NCI-H345 treated with DMSO at 0.1 percent for 48 hours (cell line): ENCODE results near the gene RBMS3.
"Not testable (repeated sequence)": the region's sequence is repeated elsewhere in the genome, so short reads cannot be mapped to it uniquely, and the experiment has no call there.

Experiments
- DNase-seq: peaks from one replicate; lab custom pipeline; 2025; ENCODE audit not compliant: unreplicated experiment; lab: John Stamatoyannopoulos, UW

RBMS3 gene

DNA sequence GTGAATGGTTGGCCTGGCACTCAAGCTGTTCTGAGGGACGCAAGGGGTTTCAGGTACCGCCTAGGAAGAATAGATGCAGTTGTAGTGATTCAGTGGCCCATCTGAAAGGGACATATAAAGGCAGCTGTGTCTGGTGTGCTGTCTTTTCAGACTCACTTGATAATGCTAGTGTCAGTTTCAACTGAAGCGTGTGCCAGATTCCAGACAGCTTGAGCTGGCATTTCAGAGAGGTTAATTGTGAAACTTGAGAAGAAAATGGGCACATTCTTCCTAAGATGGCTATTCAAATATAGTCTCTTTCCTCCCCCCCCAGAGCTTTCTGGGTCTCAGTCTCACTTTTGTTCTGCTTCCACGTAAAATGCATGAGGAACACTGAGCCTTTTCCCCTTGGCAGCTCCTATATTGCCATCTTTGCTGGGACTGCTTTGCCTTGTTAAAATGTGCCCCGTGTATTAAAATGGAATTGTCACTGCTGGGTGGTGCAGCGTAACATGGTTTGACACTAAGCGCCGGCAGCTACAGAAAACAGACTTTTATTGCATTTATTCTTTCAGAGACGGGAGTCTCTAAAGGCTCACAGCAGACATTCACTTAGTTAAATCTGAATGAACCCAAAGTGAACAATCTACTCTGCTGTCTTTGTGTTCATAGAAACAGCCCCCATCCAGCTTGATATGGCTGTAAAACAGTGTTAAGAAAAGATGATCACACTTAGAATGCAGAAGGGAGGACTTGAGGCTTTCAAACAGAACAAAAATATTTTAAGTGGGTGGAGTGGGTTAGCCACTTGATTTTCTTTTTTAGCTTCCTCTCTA lies 478.7 kb downstream of the RBMS3 start:
- DNase-seq = no peak

DNA sequence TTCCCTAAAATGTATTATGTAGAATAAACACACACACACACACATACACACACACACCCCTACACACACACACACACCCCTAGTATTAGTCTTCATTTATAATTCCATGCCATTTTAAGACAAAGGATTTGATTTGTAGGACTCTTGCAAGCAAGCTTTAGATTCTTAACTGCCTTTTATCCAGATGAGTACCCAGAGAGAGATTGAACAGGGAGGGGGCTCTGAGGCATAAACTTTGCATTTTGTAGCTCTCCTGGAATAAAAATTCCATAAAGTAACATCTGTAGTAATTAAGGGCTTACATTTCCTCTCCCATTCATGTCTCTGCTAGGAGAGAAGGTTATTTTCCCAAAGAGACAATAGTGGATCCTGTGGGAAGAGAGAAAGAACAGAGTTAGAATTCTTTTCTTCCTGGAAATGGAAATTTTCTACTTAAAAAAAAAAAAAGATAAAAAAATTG lies 479.4 kb downstream of the RBMS3 start:
- no peak for DNase-seq

GRCh38 chr3:29761517-29761916 lies 480.6 kb downstream of the RBMS3 start:
- DNase-seq = no peak

DNA sequence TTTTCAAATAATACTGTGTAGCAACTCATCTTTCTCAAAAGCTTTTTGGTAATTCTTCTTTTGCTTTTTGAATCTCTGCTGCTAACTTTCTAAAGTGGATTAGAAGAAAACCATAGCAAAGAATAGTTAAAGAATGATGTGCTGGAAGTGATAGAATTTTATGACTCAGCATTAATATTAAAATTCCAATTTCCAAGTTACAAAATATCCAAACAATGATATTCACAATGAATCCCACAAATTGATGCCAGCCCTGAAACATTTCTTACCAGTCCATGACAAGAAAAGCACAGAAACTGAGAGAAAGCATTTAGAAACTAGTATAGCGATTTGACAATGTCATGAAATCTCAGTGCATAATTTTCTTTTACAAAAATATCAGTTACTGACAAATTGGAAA lies 482.2 kb downstream of the RBMS3 start:
- no peak for DNase-seq

DNA sequence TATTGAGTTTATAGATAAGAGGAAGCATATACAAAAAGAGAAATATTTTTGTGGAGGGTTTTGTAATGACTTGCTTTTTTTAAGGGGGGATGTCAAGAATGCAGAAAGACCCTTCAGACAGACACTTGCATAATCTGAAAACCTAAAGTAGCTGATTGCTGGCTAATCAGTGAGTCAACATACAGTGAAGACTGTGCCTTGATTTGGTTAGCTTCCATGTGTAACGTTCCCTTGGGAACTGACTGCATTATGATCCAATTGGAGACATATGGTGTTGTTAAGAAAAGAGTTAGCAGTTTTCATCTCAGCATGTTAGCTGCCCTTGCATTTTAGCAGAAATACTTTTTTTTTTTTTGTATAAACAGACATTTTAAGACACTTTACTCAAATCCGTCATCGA lies 483.2 kb downstream of the RBMS3 start:
- no peak for DNase-seq

- DNase-seq = no peak
Observed at GRCh38 chr3:29764603-29765254, 483.9 kb downstream of the RBMS3 start.

DNA sequence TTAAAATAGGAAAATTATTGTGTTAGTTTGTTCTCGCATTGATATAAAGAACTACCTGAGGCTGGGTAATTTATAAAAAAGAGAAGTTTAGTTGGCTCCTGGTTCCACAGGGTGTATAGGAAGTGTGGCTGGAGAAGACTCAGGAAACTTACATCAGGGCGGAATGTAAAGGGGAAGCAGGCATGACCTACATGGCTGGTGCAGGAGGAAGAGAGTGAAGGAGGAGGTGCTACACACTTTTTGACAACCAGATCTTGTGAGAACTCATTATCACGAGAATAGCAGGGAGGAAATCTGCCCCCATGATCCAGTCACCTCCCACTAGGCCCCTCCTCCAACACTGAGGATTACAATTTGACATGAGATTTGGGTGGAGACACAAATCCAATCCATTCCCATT lies 490.7 kb downstream of the RBMS3 start:
- DNase-seq = no peak

- no peak for DNase-seq
Observed at GRCh38 chr3:29772436-29772835, 491.6 kb downstream of the RBMS3 start.

- DNase-seq = no peak
Observed at GRCh38 chr3:29773481-29773880, 492.6 kb downstream of the RBMS3 start.

DNA sequence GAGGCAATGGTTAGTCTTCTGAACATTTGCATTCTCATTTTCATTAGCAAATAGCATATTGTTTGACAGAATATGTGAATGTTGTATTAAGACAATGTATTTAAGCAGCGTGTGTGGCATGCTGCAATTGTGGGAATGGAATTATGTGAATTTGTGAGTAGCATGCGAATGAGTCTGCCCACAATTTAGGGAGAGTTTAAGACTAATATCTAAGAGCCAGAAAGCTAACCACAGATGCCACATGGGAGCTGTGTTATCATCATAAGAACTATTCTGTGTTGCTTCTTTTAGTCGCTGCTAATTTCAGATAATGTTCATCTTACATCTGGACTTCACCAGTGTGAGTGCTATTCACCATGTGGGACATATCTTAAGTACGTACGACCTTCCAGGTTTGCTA lies 494.5 kb downstream of the RBMS3 start:
- no peak for DNase-seq

GRCh38 chr3:29777869-29778268 lies 497.0 kb downstream of the RBMS3 start:
- no peak for DNase-seq

GRCh38 chr3:29789686-29790085 lies 508.8 kb downstream of the RBMS3 start:
- DNase-seq = no peak

DNA sequence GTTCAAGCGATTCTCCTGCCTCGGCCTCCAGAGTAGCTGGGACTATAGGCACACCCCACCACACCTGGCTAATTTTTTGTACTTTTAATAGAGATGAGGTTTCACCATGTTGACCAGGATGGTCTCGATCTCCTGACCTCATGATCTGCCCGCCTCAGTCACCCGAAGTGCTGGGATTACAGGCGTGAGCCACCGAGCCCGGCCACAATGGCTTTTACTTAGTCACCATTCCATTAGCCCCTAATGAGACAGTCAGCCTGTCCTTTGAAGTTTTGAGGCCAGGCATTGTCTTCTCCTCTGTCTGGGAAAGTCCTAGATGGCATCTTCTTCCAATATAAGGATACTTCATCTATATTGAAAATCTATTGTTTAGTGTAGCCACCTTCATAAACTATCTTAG lies 515.9 kb downstream of the RBMS3 start:
- no peak for DNase-seq

DNA sequence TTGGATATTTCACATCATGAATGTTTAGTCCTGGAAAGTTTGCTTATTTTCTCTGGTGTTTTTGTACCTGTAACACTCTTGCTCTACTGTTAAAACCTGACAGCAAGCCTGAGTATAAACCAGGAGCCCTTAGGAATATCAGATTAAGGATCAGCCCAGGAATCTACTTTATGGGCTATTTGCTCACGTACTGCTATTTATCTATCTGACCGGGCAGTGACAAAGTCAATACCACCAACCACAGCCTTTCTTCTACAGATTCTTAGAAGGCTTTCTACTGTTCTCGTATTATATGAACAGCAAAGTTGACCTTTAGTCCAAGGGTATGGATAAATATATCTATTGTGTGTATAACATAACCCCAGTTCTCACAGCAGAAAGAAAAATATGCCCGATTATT lies 521.2 kb downstream of the RBMS3 start:
- no peak for DNase-seq

GRCh38 chr3:29804044-29804443 lies 523.2 kb downstream of the RBMS3 start:
- DNase-seq = no peak

DNA sequence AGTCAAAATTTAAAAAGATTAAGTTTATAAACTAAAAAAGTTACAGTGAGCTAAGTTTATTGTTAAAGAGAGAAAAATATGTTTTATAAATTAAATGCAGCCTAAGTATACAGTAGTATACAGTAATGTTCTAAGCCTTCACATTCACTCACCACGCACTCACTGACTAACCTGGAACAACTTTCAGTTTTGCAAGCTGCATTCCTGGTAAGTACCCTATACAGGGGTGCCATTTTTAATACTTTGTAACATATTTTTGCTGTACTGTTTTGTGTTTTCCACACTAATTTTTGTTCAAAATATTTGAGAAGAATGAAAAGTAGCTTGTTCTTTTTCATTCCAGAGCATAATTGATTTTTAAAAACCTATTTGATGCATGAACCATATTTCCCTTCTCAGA lies 524.9 kb downstream of the RBMS3 start:
- no peak for DNase-seq

GRCh38 chr3:29808324-29808723 lies 527.5 kb downstream of the RBMS3 start:
- DNase-seq = not testable (repeated sequence)

DNA sequence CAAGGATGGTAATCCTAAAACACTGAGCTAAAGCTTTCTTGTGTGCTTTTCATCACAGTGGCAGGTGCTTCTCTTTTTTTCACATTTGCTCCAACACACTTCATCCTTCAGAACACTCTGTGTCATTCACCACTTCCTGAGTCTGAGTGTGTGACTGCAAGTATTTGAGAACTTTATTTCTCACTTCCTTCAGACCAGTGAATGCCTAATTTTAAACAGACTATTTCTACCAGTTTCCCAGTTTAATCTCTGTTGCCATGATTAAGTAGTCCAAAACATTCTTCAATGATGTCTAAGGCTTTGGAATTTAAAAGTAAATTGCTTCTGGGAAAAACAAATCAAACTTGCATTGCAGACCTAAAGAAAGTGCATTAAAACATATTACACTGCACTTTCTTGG lies 541.2 kb downstream of the RBMS3 start:
- no peak for DNase-seq

DNA sequence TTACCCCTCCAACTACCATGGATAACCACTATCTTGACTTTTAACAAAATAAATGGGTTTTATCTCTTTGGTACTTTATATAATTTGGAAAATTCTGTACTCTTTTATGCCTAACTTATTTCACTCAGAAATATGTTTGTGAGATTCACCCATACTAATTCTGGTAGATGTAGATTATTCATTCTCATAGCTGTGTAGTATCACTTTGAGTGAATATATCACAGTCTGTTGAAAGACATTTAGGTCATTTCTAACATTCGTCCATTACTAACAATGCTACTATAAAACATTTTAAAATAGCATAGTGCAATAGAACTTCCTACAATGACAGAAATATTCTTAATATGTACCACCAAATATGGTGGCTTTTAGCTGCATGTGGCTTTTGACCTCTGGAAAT lies 542.4 kb downstream of the RBMS3 start:
- DNase-seq = no peak

DNA sequence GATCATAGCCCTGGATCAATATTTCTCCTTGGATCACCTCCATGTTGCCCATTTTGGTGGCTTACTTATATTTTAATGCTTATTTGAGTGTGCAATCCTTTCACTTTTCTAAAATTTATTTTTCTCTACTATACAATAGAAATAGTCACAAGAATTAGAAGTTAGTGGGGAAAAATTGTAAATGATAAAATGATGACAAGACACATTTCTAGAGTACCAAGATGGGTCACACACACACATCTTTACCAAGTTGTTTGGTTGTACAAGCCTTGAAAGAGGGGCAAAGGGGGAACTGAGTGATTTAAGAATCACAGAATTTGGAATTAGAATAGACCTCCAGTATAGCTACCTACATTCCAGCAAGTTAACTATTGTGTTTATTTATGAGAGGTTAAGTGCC lies 545.8 kb downstream of the RBMS3 start:
- DNase-seq = no peak

DNA sequence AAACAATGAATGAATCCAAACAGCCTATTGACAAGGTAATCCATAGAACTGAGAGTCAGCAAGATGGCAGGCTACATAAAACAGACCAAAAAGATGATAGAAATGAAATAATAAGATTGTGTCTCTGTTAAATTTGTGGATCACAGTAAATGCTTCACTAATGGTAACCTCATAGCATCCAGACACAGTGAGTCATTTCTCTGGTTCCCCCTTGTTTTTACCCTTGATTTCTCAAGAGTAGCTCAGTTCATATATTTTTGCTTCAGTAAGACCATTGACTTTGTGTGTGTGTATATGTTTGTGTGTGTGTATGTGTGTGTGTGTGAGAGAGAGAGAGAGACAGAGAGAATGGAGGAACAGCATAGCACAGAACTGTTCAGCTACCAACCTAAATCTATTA lies 546.9 kb downstream of the RBMS3 start:
- no peak for DNase-seq

GRCh38 chr3:29829340-29829739 lies 548.5 kb downstream of the RBMS3 start:
- DNase-seq = no peak

DNA sequence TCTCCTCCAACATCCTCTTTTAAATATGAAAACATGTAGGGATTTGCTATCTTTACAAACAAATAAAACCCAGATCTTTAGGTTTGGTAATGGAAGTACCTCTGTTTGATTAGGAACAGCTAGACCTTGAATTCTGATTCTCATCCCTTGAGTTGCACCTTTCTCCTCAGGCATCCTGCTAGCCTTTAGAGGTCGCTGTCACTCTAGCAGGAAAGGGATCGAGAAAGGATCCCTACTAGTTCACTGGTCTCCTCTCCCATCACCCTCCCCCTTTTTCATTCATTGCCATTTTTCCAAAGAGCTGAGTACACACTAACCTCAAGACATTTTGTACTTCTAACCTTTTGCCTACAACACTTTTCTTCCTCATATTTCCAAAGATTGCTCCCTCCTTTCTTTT lies 569.8 kb downstream of the RBMS3 start:
- DNase-seq = no peak
